NCI-H2029 treated with DMSO at 0.1 percent for 48 hours (cell line): ENCODE results near the gene PARD6B.
A peak's percentile ranks its signal among the peaks of the same experiment; 100 is the strongest.
"Not testable (repeated sequence)": the region's sequence is repeated elsewhere in the genome, so short reads cannot be mapped to it uniquely, and the experiment has no call there.

Source experiments
- DNase-seq: peaks from one replicate; lab custom pipeline; 2025; lab: John Stamatoyannopoulos, UW

Gene PARD6B

GRCh38 chr20:50776122-50776817 is 44.9 kb downstream of the PARD6B start:
- no peak for DNase-seq

GRCh38 chr20:50777373-50777772 is 46.0 kb downstream of the PARD6B start:
- DNase-seq: no peak

- DNase-seq: not testable (repeated sequence)
Observed at GRCh38 chr20:50778994-50779393, 47.6 kb downstream of the PARD6B start.

DNA sequence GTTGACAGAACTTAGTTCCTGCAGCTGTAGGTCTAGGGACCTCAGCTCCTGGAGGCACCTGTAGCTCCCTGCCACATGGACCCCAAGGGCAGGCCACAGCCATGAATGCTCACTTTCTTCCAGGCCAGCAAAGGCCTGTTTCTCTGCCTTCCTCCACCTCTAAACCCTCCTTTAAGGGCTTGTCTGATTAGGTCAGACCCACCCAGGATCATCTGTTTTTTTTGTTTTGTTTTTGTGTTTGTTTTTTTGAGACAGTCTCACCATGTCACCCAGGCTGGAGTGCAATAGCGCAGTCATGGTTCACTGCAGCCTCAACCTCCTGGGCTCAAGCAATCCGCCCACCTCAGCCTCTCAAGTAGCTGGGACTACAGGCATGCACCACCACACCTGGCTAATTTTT is 52.0 kb downstream of the PARD6B start:
- no peak for DNase-seq

GRCh38 chr20:50783903-50784302 is 52.5 kb downstream of the PARD6B start:
- DNase-seq: no peak

- DNase-seq: no peak
Observed at GRCh38 chr20:50784464-50784863, 53.1 kb downstream of the PARD6B start.

GRCh38 chr20:50786703-50787102 is 55.3 kb downstream of the PARD6B start:
- no peak for DNase-seq

- no peak for DNase-seq
Observed at GRCh38 chr20:50787181-50787580, 55.8 kb downstream of the PARD6B start.

DNA sequence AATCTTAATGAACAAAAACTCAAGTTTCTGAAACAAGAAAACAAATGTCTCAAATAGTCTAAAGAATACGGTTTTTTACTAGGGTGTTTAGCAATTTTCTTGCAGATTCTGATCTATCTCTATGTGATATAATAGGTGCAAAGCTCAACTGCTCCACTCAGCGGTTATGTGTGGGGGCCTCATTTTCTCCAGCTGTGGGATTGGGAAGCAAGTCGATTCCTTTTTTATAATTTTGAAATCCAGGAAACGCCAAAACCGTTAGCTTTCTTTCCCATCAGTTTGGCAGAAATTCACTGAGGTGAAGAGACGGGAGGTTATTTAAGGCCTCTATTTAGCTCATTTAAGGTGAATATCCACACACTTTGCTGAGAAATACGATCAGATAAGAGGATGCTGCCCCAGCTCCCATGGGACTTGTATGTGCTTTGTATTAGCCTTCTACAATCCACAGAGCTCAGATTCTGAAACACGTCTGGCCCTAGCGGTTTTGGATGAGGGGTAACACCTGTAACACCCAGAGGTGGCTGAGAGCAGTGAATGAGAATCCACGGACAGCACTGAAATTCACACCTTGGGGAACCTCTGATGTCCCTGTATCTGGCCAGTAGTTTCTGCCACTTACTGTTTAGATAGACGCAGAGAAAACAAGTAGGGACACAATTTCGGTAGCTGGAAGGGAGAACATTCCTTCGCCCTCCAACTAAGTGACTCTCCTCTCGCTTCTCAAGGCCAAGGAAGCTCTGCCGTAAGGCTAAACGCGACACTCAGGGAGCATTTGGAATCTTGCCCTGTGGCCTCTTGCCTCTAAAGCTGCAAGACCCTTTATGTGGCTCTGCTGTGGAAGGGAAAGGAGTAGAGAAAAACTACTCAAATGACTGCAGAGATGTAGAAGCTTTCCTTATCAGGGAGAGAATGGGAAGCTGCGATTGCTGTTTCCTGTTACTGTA is 56.9 kb downstream of the PARD6B start:
- no peak for DNase-seq

- DNase-seq: no peak
Observed at GRCh38 chr20:50789968-50790650, 58.7 kb downstream of the PARD6B start.

GRCh38 chr20:50790651-50791277 is 59.4 kb downstream of the PARD6B start:
- DNase-seq: peak; percentile 36

DNA sequence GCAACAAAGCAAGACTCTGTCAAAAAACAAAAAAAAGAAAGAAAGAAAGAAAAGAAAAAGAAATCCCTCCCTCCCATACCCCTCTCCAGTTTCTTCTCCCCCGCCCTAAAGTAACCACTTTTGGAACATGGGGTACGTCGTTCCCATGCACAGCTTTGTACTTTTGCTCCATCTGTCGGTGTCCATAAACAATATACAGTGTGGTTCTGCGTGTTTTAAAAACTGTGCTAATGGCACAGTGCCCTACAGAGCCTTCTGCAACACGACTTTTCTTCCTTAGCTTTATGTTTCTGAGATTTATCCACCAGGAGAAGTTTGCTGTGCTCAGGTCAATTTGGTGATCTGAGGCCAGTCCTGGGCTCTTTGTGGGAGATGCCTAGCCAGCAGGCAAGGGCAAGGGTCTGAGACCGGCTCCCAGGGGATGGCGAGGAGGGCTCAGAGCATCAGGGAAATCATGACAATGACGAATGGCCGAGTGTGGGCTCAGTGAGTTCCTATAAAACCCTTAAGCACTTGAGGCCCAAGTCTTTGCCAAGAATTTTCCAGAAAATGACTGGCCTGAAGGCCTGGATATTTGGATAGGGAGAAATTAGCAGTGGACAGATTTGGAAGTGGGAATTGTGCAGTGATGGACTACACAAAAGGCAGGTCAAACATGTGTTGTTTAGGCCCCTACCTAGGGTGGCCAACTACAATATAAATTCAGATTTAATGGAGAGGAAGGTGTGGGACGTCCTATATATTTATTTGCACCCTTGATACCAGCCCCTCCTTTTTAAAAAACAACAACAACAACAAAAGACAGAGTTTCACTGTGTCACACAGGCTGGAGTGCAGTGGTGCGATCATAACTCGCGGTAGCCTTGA is 61.6 kb downstream of the PARD6B start:
- DNase-seq: no peak

- DNase-seq: not testable (repeated sequence)
Observed at GRCh38 chr20:50793575-50794016, 62.2 kb downstream of the PARD6B start.

GRCh38 chr20:50794181-50794845 is 62.9 kb downstream of the PARD6B start:
- DNase-seq: peak; percentile 23

DNA sequence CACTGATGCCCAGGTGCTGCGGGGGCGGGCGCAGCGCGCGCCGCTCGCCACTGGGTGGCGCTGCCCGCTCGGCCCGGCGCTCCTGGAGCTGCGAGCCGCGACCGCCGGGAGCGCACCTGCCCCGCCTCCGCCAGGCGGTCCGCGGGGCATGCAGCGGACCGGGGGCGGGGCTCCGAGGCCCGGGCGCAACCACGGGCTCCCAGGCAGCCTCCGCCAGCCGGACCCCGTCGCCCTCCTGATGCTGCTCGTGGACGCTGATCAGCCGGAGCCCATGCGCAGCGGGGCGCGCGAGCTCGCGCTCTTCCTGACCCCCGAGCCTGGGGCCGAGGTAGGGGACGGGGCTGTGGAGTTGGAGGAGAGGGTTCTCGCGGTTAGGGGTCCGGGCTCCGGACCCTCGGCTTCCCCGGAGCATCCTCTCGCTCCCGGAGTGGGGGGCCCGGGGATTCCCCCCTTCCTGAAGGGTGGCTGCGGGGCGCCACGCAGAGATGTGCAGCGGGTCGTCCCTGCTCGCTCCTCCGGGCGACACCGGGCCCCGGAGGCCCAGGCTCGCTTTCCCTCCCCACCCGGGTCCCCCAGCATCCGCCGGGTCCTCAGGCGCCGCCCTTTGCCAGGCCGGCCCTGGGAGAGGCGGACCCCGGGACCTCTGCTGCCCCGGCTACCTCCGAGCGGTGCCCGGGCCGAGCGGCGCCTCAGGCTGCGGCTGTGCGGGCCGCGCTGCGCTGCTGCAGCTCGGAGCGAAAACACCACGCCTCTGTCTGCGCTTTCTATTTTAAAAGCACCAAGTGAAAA is 63.7 kb downstream of the PARD6B start, which contains the start of gene BCAS4:
Gene BCAS4, plus strand, starts transcription at position 216 of the 789 bp plus-strand sequence. Its CDS starts 23 bp downstream, at position 239.
- DNase-seq: no peak

GRCh38 chr20:50797142-50797541 is 65.8 kb downstream of the PARD6B start:
- no peak for DNase-seq

DNA sequence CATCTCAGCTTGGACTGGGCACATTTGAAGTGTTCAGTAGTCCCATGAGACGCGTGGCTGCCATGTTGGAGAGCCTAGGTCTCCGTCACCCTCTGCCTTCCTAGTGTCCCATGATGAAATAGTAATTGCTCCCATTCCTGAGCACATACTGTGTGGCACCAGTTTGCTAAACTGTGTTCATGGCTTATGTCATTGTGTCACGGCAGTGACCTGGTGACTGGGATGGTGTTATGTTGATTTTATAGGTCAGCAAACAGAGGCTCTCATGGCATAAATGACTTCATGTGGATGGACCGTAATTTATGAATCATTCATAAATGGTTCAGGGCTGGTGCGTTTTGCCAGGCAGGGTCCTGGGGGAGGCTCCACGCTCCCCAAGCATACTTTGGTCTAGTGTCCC is 67.3 kb downstream of the PARD6B start:
- no peak for DNase-seq

- DNase-seq: no peak
Observed at GRCh38 chr20:50799176-50799889, 68.0 kb downstream of the PARD6B start.
